KBM-7 (cell line): Measurements from ENCODE around the gene ZRSR2.
"Not testable (repeated sequence)": the region's sequence is repeated elsewhere in the genome, so short reads cannot be mapped to it uniquely, and the experiment has no call there.

ENCODE experiments used
- DNase-seq: peaks from one replicate; pipeline ENCODE4 v3.0.0-alpha.2; 2015
- in situ Hi-C: fragments of 300-500 bp; cut with MboI; formaldehyde crosslinking; loops from 2 replicates; pipeline ENCODE4 v1.14.3; 2020; ENCODE audit warnings: low sequenced_read_pairs, low pct_unique_long_range_greater_than_20kb, mixed read lengths

The ZRSR2 gene, protein sequence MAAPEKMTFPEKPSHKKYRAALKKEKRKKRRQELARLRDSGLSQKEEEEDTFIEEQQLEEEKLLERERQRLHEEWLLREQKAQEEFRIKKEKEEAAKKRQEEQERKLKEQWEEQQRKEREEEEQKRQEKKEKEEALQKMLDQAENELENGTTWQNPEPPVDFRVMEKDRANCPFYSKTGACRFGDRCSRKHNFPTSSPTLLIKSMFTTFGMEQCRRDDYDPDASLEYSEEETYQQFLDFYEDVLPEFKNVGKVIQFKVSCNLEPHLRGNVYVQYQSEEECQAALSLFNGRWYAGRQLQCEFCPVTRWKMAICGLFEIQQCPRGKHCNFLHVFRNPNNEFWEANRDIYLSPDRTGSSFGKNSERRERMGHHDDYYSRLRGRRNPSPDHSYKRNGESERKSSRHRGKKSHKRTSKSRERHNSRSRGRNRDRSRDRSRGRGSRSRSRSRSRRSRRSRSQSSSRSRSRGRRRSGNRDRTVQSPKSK

DNA sequence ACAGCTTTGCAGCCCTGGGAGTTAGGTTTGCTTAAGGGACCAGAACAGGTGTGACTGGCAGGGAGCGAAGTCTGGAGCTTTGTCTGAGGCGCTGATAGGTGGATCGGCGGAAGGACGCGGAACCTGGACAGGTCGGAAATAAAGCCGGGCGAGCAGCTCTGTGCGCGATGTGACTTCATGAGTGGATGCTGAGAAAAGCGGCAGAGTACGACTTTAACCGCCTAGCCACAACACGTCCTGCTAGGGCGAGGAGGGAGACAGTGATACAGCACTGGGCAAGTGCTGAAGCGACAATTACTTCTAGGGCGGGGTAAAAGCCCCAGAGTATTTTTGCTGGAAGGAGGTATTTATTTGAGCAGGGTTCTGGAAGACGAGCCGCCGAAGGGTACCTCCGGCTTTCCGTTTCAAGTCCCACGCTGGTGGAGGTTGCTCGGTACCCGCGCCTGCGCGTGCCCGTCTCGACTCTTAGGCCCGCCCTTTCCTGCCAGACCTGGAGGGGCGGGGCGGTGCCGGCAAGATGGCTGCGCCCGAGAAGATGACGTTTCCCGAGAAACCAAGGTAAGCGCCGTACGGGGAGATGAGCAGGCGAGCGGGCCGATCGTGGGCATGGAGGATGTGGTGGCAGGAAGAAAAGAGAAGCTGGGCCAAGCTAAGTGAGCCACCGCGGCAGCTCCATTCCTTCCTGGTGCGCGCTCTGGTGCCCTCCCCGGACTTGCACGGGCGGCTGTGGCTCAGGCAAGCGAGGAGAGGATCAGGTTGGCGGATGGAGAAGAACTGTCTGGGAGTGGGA is at the start of gene ZRSR2:
Gene ZRSR2 (plus strand): TSS at position 506 of the 790 bp plus-strand sequence. CDS start 12 bp downstream, at position 518.
- in situ Hi-C loops, result no loop called here
- DNase-seq, result peak; percentile 93

DNA sequence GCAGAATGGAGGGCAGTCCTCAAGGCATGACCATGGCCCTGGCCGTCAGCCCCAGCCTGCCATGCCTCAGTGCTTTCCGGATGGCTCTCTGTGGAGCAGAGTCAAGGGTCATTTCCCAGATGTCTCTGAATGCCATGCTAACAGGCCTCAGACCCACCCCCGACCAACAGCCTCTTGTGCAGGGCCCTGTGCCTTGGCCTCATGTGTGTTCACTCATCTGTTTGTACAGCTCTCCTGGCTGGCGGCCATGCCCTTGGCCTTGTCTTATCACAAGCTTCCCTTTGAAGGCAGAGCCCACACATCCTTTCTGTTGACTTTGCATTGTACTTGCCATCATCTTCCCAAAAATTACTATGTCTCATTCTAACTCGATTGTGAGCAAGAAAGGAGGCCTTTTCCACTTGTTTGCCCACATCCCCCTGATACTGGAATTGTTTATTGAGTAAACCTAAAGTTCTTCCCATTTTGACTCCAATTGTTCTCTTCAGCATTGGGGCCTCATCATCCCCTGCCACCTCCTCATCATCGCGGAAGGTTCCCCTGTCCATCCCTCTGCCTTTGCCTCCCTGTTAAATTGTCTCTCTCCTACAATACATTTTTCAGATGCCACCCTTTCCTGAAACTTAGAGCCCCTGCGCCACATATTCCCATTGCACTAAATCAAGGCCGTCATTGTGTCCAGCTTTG is 46.0 kb upstream of the ZRSR2 start:
- in situ Hi-C loops, result no loop called here
- DNase-seq, result no peak

DNA sequence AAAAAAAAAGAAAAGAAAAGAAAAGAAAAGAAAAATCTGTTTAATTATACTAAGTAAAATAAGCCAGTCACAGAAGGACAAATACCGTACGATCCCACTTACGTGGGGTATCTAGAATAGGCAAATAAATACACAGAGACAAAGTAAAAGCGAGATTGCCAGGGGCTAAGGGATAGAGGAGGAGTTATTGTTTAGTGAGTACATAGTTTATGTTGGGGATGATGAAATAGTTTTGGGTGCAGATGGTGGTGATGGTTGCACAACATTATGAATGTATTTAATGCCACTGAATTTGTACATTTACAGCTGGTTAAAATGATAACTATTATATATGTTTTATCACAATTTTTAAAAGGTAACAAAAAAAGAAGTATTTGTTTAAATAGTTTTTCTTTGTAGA is 45.1 kb upstream of the ZRSR2 start:
- DNase-seq, result no peak
- in situ Hi-C loops, result no loop called here

DNA sequence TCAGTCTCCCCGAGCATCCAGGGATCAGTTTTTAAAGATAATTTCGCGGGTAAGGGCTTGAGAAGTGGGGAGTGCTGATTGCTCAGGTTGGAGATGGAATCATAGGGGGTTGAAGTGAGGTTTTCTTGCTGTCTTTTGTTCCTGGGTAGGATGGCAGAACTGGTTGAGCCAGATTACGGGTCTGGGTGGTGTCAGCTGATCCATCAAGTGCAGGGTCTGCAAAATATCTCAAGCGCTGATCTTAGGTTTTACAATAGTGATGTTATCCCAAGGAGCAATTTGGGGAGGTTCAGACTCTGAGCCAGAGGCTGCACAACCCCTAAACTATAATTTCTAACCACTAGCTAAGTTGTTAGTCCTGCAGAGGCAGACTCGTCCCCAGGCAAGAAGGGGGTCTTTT is 43.6 kb upstream of the ZRSR2 start:
- in situ Hi-C loops, DNase-seq: not testable (repeated sequence)

DNA sequence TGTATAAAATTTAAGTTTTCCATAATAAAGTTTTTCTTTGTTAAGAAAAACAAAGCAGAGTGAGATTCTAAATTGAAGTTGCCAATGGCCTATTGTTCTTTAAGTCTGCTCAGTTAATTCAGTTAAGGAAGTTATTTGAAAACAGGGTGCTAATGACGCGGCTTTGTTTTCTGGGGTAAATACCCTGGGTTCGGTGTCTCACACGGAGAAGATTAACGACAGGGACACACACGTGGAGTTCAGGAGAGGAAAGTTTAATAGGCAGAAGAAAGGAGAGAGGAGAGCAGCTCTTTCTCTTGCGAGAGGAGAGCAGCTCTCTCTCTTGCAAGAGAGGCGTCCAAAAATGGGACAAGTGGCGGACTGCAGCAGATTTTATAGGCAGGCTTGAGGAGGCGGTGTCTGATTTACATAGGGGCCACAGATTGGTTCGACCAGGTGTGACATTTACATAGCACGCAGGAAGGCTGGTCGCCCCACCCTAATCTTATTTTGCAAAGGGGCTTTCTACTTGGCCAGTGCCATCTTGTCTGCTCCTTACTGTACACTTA is 42.6 kb upstream of the ZRSR2 start:
- no peak for DNase-seq
- in situ Hi-C loops, result no loop called here

DNA sequence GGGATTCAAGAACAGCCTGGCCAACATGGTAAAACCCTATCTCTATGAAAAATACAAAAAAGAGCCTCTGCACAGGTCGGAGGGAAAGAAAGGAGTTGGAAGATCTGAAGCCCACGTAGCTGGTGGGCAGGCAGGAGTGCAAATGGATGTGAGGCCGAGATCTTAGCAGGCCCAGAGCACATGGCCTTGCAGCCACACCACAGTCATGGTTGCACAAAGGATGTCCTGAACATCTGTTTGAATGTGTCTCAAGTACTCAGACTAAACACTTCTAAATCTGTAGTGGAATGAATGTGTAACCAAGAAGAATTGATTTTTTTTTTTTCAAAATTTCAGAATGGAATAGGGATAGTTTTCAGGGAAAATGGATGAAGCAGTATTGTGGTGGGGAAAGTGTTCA is 41.4 kb upstream of the ZRSR2 start:
- DNase-seq, result no peak
- in situ Hi-C loops, result no loop called here

DNA sequence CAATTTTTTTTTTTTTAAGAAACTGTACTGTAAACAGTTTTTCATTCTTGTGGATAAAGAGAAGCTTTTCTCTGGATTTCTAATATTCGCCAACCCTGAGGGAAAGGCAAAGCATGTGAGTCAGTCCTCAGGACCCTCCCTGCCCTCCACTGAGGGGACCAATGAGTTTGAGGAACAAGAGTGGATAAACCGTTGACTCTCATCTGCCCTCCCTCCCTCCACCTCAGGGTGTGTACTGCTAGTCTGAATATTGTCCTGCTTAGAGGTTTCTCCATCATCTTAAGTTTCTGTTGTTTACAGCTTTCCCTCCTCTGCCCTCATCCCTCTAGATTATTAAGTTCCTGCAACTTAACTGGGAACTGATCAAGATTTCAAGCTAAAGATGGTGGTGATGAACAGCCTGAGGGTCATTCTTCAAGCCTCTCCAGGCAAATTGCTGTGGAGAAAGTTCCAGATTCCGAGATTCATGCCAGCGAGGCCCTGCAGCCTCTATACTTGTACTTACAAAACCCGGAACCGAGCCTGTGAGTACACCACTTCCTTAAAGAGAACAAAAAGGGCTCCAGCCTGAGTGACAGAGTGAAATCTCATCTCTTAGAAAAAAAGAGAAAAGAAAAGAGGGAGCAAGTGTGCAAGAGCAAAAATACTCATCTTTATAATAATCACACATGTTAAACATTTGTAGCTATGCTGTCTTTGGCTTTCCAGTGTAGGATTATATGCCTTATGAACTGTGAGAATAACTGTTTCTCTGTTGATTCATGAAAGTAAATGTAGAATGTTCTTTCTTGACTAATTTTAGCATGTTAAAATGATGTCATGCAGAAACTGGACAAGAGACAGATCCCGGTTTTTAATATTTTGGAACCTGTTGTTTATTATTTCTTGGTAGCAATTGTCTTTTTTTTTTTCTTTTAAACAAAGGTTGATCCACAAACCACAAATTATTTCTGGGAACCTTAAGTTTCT is 40.4 kb upstream of the ZRSR2 start:
- peak; percentile 69 for DNase-seq
- in situ Hi-C loops, result no loop called here

DNA sequence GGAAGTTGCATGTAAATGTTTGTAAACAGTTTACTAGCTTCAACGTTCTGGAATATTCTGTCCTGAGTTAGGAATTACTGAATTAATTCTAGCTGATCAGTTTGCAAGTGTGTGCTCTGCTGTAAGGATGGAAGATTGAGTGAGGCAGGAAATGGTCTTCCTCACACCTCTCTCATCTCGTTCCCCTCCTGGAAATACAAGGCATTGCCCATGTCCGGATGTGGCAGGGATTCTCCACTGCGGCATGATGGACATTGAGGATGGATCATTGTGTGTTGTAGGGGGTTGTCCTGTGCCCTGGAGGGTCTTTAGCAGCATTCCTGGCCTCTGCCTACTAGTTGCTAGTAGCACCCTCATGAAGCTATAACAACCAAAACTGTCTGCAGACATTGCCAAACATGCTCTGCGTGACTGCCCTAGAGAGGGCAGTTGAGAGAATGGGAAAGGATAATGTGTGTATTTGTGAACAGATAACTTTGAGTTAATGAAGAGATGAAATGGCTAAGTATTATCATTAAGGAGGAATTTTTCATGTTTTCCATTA is 39.6 kb upstream of the ZRSR2 start:
- no peak for DNase-seq
- in situ Hi-C loops, result no loop called here

DNA sequence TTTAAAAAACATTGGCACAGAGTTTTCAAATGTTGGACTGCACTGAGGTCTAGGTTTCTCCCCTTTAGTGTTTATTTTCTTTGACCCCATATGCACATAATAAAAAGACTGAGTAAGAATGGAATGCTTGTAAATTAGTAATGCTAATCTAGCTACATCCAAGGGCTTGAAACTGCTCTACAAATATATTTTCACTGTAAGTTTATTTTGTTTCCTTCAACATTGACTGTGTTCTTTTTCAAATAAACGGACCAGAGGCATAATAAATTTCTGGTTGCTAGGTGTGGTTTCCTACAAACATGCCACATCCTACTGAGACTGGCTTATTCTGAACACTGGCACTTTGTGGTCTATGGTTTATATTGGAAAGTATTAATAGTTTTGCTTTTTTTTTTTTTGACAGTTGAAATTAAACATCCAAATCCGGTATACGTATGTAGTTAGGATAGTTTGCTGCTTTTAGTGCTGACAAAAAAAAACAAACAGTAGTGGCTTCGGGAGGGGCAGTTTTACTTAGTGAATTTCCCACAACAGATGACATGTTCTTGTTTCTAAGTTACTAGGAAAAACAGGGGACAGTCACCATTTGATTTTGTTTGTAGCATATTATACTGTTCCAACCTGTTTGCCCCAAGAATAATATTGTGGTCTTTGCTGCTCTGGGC is 39.0 kb upstream of the ZRSR2 start:
- DNase-seq, result peak; percentile 58
- in situ Hi-C loops, result no loop called here

DNA sequence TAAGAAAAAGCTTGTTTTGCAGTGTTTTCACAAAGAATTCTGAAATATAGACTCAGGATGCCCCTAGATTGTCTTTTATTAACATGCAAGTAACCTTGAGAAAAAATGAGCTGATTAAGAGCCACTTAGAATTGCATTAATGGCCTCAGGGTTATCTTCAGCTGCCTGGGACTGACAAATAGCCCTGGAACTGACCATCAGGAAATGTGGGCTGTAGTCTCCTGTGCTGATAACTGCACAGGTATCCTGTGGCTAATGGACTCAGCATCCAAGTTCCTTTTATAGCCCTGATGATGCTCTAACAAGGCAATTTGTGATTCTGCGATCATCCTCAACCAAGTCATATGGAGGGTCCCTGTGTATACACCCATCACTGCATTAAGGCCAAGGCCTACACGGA is 35.2 kb upstream of the ZRSR2 start:
- in situ Hi-C loops, result no loop called here
- no peak for DNase-seq

DNA sequence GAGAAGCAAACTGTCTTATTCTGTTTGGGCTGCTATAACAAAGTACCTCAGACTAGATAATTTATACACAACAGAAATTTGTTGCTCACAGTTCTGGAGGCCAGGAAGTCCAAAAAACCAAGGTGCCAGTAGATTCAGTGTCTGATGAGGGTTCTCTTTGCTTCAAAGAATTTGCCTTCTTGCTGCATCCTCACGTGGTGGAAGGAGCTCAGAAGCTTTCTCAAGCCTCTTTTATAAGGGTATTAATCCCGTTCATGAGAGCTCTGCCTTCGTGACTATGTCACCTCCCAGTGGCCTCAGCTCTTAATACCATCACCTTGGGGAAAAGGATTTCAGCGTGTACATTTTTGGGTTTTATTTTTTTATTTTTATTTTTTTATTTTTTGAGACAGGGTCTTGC is 32.1 kb upstream of the ZRSR2 start:
- DNase-seq, result no peak
- in situ Hi-C loops, result no loop called here

DNA sequence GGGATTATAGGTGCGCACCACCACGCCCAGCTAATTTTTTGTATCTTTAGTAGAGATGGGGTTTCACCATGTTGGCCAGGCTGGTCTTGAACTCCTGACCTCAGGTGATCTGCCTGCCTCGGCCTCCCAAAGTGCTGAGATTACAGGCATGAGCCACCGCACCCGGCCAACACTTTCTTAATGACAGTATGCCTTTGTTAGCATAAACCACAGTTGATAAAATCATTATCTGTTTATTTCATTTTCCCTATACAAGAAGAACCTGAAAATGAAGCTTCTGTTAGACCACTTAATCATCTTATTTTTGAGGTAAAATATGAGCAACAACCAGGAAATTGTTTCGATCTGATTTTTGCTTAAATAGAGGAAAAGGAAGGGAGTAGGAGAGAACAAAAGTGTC is 30.4 kb upstream of the ZRSR2 start:
- DNase-seq, in situ Hi-C loops: not testable (repeated sequence)

DNA sequence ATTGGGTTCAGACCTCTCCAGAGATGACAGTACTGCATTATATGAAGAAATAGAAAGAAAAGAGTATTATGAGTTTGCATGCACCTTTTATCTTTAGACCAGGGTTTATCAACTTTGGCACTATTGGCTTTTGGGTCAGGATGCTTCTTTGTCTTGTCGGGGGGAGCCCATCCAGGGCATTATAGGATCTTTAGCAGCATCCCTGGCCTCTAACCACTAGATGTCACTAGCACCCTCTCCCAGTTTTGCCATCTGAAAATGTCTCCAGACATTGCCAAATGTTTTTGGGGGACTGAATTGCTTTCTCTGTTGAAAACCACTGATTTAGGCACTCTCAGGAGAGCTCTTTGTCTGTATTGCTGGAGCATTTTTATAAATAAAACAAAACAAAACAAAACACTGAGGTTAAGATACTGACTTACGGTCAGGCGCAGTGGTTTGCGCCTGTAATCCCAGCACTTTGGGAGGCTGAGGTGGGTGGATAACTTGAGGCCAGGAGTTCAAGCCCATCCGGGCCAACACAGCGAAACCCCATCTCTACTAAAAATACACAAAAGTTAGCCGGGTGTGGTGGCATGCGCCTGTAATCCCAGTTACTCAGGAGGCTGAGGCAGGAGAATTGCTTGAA is 28.6 kb upstream of the ZRSR2 start:
- peak; percentile 72 for DNase-seq
- in situ Hi-C loops, result no loop called here

DNA sequence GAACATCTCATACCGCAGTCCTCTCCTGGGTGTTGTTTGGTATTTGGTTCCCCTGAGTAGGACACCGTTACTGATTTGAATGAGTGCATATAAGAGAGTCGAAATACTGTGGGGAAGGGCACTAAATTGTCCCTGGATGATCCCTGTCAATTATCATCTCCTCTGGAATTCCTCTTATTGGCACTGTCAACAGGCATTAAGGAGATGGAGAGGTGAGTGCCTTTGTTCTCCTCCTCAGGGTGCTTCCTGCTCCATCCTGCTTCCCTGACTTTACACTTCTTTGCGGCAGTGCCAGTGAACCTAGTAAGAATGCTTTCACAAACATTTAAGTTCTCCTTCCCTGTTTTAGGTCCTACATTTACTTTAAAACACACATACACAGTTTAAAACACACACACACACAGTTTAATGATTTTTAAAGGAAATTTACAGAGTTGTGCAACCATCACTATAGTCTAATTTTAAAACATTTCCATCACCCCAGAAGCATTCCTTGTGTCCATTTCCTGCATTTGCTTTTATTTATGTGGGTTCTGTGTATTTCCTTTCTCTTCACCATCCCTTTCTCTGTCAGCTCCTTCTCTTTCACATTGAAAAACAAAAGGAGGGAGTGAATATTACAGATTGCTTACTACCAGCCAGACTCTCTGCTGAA is 20.9 kb upstream of the ZRSR2 start:
- DNase-seq, result no peak
- in situ Hi-C loops, result no loop called here

DNA sequence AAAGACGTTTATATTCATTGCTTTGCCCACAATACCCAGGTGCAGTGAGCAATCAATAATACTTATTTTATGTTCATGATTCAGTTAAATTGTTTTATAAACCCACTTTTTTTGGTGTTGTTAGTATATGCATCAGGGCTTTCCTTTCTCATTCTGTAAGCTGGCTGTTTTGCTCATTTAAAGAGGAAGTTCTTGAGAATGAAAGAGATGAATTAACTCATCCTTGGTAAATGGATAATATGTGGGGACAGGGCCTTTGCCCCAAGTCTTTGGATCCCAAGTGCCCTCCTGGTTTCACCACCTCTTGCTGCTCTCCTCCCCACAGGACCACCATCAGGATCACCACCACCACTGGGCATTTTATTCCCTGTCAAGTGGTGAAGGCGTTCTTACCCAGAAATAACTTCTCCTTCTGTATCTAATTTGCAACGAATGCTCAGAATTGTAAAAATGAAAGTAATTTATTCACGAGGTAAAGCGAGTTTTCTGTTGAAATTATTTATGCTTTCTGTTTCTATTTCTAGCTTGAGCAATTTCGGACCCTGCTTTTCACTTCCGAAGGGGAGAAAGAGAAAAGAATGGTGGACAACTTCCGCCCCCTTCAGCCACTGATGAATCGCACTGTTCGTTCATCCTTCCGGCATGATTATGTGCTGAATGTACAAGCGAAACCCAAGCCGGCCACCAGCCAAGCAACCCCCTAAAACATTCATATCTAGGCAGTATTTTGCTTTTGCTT is 8.2 kb upstream of the ZRSR2 start:
- no peak for DNase-seq
- in situ Hi-C loops, result no loop called here

DNA sequence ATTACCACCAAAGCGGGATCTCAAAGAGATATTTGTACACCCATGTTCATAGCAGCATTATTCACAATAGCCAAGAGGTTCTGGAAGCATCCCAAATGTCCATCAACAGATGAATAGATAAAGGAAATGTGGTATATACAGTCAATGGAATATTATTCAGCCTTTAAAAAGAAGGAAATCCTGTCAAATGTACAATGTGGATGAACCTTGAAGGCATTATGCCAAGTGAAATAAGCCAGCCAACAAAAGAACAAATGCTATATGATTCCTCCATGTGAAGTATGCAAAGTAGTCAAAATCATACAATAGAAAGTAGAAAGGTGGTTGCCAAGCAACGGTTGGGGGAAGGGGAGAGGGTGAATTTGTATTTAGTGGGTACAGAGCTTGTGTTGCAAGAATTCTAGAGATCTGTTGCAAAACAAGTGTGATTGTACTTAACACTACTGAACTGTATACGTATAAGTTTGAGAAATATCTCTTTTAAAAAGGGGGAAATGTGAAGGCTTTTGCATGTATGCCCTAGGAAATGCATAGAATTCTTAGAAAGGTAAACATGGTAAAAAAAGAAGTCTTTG is 5.0 kb upstream of the ZRSR2 start:
- in situ Hi-C loops, result no loop called here
- DNase-seq, result no peak
